Spleen (tissue), 7 donors: Measurements from ENCODE around the gene INTS6.

Source experiments
- CTCF ChIP-seq, 11 experiments: fragments of 200-600 bp in 7 of 11; fragments of 450-650 bp in 4 of 11; sonication (generic) in 4 of 11; IDR thresholded peaks in 8 of 11; conservative IDR thresholded peaks in 3 of 11; 1 replicate in 7 of 11; 2 replicates in 4 of 11; pipeline versions ENCODE4 v1.4.0 to v1.8.0; 2016 to 2021; ENCODE audit warnings: antibody characterized with exemption in 11 of 11, inconsistent platforms in 4 of 11, mild to moderate bottlenecking in 1 of 11
- POLR2AphosphoS5 ChIP-seq, 3 donors: sonication (generic); formaldehyde crosslinking; IDR thresholded peaks; one replicate each; pipeline ENCODE4 v1.5.1; 2017; ENCODE audit warnings: antibody characterized with exemption in 3 of 3
- donor health status: DM: no; HTN: no; CAD: no; lungs with moderate emphysema.
- donor health status: DM: no; HTN: no; CAD: no.
- donor health status: DM: no; HTN: no; CAD: no.

GRCh38 chr13:51370811-51371210, 82.0 kb downstream of the INTS6 start:
- TF ChIP-seq CTCF (IDR thresholded peaks at IDR 0.05 in 8 of 11, conservative IDR thresholded peaks at IDR 0.05 in 3 of 11) (no peak), POLR2AphosphoS5 (IDR thresholded peaks at IDR 0.05) (no peak)
